ENCODE measurements around the gene C11orf68.

The C11orf68 gene

DNA sequence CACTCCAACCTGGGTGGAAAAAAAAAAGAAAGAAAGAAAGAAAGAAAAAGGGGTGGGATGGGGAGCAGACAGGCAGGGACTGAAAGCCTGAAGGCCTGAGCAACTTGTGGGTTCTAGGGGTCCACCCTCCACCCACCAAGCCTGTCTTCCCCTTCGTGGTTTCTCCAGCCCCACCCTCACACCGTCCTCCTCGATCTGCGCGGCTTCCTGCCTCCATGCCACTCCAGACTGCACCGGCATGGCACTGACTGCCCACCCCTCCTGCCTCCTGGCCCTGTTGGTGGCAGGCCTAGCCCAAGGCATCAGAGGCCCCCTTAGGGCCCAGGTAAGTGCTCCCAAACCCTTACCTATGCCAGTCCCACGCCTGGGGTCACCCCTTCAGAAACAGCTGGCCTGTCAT lies 39.2 kb downstream of the C11orf68 start, which contains the start of gene CTSW:
CTSW (plus strand) TSS at position 221 of the 400 bp plus-strand sequence; CDS start at position 239, 18 bp downstream.
- DNase-seq (ENCODE audit: low read depth, low spot score), result no peak
- H3K27ac ChIP-seq, result no peak within 1 kb of the TSS

DNA sequence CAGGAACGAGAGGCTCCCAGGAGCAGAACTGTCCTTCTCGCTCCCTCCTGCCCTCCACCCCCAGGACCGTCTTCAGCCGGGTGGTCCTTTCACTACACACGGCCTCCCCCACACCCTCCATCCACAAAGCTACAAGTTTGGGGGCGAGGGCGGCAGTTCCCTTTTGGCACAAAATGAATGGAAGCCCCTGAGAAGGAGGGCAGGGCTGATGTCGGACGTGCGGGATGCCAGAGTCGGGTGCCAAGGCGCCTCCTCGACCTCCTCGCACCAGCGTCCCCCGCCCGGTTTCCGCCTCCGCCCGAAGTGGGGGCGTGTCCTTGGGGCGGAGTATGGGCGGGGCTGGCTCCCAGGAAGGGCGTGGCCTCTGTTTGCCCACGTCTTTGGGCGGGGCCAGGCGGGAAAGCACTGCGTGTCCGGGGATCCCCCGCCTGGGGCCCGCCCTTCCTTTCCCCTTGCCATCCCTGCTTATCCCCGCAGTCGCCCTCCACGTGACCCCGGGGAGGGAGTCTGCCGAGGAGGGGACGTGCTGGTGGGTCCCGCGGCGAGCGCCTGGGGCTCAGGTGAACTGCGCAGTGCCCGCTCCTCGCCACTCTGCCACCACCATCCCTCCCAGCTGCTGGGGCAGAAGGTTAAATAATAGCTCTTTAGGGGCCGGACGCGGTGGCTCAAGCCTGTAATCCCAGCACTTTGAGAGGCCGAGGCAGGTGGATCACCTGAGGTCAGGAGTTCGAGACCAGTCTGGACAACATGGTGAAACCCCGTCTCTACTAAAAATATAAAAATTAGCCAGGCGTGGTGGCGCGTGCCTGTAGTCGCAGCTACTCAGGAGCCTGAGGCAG lies 45.3 kb downstream of the C11orf68 start:
- H3K27ac ChIP-seq, result peak overlapping the region; percentile 35
- DNase-seq (ENCODE audit: low read depth, low spot score), result no peak

DNA sequence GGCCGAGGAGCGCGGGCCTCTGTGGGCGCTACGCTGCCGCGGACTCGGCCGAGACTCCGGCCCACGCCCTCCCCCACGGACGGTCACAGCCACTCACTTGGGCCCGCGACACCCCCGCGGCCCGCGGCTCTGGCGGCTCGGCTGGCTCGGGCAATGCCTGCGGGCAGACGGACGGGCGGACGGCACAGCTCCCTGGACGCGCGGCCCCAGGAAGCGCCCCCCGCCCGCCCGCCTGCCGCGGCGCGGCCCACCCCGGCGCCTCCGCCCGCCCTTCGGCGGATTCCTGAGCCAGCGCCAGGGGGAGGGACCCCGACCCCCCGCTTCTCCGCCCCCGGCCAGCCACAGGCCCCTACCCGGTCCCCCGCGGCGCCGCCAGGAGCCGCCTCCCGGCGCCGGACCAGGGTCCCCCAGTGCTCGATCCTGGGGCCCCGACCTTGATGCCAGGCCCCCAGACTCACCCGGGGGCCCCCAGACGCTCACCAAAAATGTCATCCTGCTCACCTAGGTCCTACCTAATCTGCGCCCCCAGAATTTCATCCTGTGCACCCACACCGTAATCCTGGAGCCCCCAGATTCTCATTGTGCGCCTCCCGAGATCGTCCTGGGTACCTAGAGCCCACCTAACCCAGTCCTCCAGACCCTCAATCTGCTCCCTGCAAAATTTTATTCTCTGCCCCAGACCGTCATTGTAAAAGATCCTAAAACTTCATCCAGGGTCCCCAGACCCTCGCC lies 46.1 kb downstream of the C11orf68 start, which contains the start of gene EFEMP2:
EFEMP2 (minus strand) TSS at position 215 of the 732 bp plus-strand sequence. CDS start 446 bp downstream, outside the sequence.
- no peak for DNase-seq (ENCODE audit: low read depth, low spot score)
- peak within 1 kb of the TSS; percentile 35 for H3K27ac ChIP-seq

DNA sequence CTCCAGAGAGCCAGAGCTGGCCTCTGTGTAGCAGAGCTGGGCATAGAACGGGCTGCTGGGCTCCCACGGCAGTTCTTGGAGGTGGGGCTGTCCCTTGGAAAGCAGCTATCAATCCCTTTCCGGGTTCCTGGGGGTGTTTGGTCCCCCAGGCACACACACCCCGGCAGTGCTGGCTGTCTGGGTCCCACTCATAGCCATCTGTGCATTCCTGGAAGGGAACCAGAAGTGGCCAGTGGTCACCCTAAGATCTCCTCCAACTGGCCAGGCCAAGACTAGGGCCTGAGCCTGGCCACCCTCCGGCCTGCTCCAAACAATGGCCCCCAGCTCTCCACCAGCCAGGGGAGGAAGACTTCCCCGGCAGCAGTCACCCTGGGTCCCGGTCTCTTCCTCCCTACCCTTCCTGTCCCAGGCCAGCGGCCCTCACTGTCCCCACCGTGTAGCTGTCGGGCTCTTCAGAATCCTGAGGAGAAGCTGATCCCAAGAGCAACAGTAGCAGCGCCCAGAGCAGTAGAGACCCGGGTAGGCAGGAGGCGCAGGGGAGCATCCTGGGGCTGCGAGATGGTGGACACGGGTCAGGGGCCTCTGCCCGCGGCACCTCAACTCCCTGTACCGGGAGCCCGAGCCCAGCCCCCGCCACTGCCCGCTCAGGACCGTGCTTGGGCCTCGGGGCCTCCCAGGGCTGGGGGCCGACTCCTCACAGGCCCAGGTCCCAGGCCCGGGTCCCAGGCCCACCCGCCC lies 46.9 kb downstream of the C11orf68 start:
- DNase-seq (ENCODE audit: low read depth, low spot score), result no peak
- peak overlapping the region; percentile 35 for H3K27ac ChIP-seq

GRCh38 chr11:65870706-65871681 lies 47.9 kb downstream of the C11orf68 start:
- no peak for DNase-seq (ENCODE audit: low read depth, low spot score)
- no peak overlapping the region for H3K27ac ChIP-seq

DNA sequence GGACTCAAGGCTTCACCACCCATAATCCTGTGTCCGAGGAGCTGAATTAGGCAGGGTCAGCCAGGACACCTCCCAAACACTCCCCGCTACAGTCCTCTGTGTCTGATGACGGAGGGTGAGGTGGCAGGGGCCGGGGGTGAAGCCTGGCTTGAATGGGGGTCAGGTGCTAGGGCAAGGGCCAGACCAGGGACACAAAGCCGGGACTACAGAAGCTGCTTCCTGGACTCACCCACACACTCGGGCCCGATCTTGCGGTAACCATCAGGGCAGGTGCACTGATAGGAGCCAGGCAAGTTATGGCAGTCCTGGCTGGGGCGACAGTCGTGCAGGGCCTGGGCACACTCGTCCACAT lies 48.6 kb downstream of the C11orf68 start:
- DNase-seq (ENCODE audit: low read depth, low spot score), result no peak
- H3K27ac ChIP-seq, result no peak overlapping the region

- no peak for DNase-seq (ENCODE audit: low read depth, low spot score)
Measured at GRCh38 chr11:65869643-65870306, 49.1 kb downstream of the C11orf68 start.

DNA sequence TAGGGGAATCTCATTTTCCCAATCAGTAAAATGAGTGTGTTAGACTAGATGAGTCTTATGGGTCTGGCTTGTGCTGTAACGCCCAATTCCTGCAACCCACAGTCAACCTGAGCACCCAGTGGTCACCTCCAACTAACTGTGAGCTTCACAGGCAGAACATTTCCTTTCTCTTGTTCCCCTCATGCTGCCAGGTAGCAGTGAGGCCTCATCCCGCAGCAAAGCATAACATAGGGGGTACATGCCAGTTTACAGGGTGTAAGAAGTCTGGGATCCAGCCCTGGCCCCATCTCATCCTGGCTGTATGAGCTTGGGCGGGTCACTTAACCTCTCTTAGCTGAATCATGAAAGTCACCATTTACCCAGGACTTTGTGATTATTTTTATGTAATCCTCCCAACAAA lies 50.0 kb downstream of the C11orf68 start:
- no peak overlapping the region for H3K27ac ChIP-seq
- DNase-seq (ENCODE audit: low read depth, low spot score), result no peak

More at GRCh38 chr11:65869643-65870306, 49.1 kb downstream of the C11orf68 start:
- H3K27ac ChIP-seq, result no peak overlapping the region

- H3K27ac ChIP-seq, result no peak overlapping the region
- DNase-seq (ENCODE audit: low read depth, low spot score), result no peak
Measured at GRCh38 chr11:65868076-65868667, 50.7 kb downstream of the C11orf68 start.

DNA sequence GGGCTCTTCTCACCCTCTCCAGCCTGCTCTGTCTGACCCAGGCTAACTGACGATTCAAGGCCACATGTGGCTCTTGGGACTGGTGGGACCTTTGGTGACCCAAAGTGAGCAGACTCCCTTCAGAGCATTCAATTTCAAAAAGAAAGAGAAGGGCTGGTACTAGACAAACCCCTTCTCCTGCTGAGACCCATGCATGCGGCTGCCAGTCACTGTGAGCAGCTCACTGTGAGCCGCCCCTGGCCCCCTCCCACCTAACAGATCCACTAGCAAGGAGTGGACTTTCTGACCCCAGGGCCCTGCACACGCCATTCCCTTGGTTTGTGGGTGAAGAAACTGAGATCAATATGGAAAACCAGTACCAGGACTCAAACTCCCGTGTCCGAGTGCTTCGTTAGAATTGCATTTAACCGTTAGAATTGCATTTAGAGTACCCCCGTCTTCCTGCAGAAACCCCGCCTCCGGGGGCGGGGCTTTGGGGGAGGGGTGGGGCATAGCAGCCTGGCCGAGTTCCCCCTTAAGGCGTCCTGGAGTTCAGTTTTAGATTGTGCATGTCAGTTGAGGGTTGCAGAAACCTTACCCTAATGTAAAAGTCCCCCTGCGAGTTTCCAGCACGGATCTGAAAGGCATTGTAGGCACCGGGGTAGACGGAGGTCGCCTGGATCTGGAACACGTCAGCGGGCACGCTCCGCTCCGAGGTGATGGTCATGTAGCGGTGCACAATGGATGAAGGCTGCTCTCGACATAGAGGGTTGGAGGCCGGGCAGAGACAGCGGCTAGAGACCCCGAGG lies 51.4 kb downstream of the C11orf68 start:
- DNase-seq (ENCODE audit: low read depth, low spot score), result no peak
- no peak overlapping the region for H3K27ac ChIP-seq

Data from epithelial cell of prostate (primary cell).